GM12878 (cell line): ENCODE measurements around the gene PTGIS. TPM values are rescaled to one million over a fixed set of nuclear protein-coding genes. Genes with fewer than 3 reads are reported as not detected.

Experiments used
- ATAC-seq: fragments of 200-7000 bp; cut with Tn5 transposase; 3 replicates; pipeline ENCODE4 v1.9.1; 2020; ENCODE audit warnings: mild to moderate bottlenecking, moderate library complexity
- BruUV-seq: library from RNA; stranded (reverse); fragments of 400-500 nt; replicated peaks from 2 replicates; lab custom pipeline; 2021; lab: Mats Ljungman, UMichigan
- CTCF ChIA-PET: fragments of 300-600 bp; sonication (Branson Sonifier 250); formaldehyde crosslinking; extraction: SDS; loops from one replicate; lab custom pipeline; 2021; ENCODE audit warnings: inconsistent platforms; lab: Yijun Ruan, JAX
- POLR2A ChIA-PET: fragments of 350-600 bp; formaldehyde crosslinking; extraction: SDS; loops from one replicate; lab custom pipeline; 2021; ENCODE audit warnings: inconsistent platforms; lab: Charles Lee
- RAD21 ChIA-PET: fragments of 300-600 bp; sonication (Branson Sonifier 250); formaldehyde crosslinking; loops from one replicate; lab custom pipeline; 2023; ENCODE audit warnings: antibody characterized with exemption; ENCODE audit not compliant: unreplicated experiment; lab: Charles Lee
- SMC1A ChIA-PET: fragments of 300-600 bp; sonication (Branson Sonifier 250); formaldehyde crosslinking; loops from one replicate; lab custom pipeline; 2023; ENCODE audit not compliant: unreplicated experiment, uncharacterized antibody; lab: Charles Lee
- DNase-seq: peaks from one replicate; pipeline ENCODE4 v3.0.0-alpha.2; 2011; ENCODE audit warnings: low read depth, low spot score
- FAIRE-seq: peaks from 3 replicates; lab custom pipeline; 2011; peaks lifted over from hg19 to GRCh38; lab: Jason Lieb, UNC
- H2AFZ ChIP-seq: 2 replicates; pipeline ENCODE4 v1.6.0; 2011; ENCODE audit warnings: low read depth, low read length, control low read depth; ENCODE audit not compliant: control insufficient read depth
- H3K27ac ChIP-seq: 2 replicates; pipeline ENCODE4 v1.5.1; 2011; ENCODE audit warnings: control low read depth; ENCODE audit not compliant: control insufficient read depth, insufficient read depth
- H3K27me3 ChIP-seq, 2 experiments: replicated peaks in 1 of 2; 2 replicates each; pipeline versions ENCODE4 v1.6.0 to v1.6.1; 2011; ENCODE audit warnings: low read length in 1 of 2; ENCODE audit not compliant: control insufficient read depth in 2 of 2, insufficient read depth in 2 of 2
- H3K36me3 ChIP-seq, 2 experiments: 2 replicates each; pipeline ENCODE4 v1.5.1; 2011; ENCODE audit warnings: low read length in 1 of 2; ENCODE audit not compliant: control insufficient read depth in 2 of 2, insufficient read depth in 2 of 2
- H3K4me1 ChIP-seq: 2 replicates; pipeline ENCODE4 v1.6.1; 2011; ENCODE audit warnings: mild to moderate bottlenecking, low read length, moderate library complexity, mixed read lengths; ENCODE audit not compliant: control insufficient read depth, insufficient read depth
- H3K4me2 ChIP-seq: 2 replicates; pipeline ENCODE4 v1.6.0; 2011; ENCODE audit warnings: control low read depth; ENCODE audit not compliant: control insufficient read depth, insufficient read depth
- H3K4me3 ChIP-seq: fragments of 200-600 bp; sonication (generic); 2 replicates; pipeline ENCODE4 v1.5.1; 2016
- H3K79me2 ChIP-seq: 2 replicates; pipeline ENCODE4 v1.6.0; 2011; ENCODE audit warnings: low read length; ENCODE audit not compliant: control insufficient read depth, insufficient read depth
- H3K9ac ChIP-seq: 2 replicates; pipeline ENCODE4 v1.8.0; 2011; ENCODE audit warnings: low read length, control low read depth, mixed read lengths; ENCODE audit not compliant: control insufficient read depth, insufficient read depth
- H3K9me3 ChIP-seq: replicated peaks from 3 replicates; pipeline ENCODE4 v1.5.1; 2011; ENCODE audit warnings: mild to moderate bottlenecking, low read length; ENCODE audit not compliant: control insufficient read depth, insufficient read depth
- H4K20me1 ChIP-seq: 2 replicates; pipeline ENCODE4 v1.6.0; 2011; ENCODE audit not compliant: control insufficient read depth, insufficient read depth
- CHD1 ChIP-seq: IDR thresholded peaks from 2 replicates; pipeline ENCODE4 v1.6.1; 2012; ENCODE audit warnings: low read depth, low read length, improper control_type of control experiment
- JUND ChIP-seq: IDR thresholded peaks from 2 replicates; pipeline ENCODE4 v1.6.1; 2012; ENCODE audit warnings: low read depth, mild to moderate bottlenecking, low read length, improper control_type of control experiment, moderate library complexity
- MLLT1 ChIP-seq: fragments of 450-650 bp; IDR thresholded peaks from 2 replicates; pipeline ENCODE4 v1.6.1; 2016; ENCODE audit warnings: mild to moderate bottlenecking
- MYB ChIP-seq: fragments of 150-350 bp; IDR thresholded peaks from 2 replicates; pipeline ENCODE4 v1.6.1; 2014; ENCODE audit warnings: mild to moderate bottlenecking, low read depth, low read length, borderline replicate concordance
- PAX5 ChIP-seq: IDR thresholded peaks from 2 replicates; pipeline ENCODE4 v1.6.1; 2011; ENCODE audit warnings: low read depth, low read length, borderline replicate concordance
- POLR2AphosphoS5 ChIP-seq: IDR thresholded peaks from 2 replicates; pipeline ENCODE4 v1.6.1; 2011; ENCODE audit warnings: mild to moderate bottlenecking, low read length, inconsistent platforms
- RELA ChIP-seq: fragments of 450-650 bp; IDR thresholded peaks from 2 replicates; pipeline ENCODE4 v1.8.0; 2014; ENCODE audit warnings: borderline replicate concordance; ENCODE audit not compliant: partially characterized antibody
- REST ChIP-seq: IDR thresholded peaks from 2 replicates; pipeline ENCODE4 v1.6.1; 2012; ENCODE audit warnings: mild to moderate bottlenecking, low read depth, low read length
- SIN3A ChIP-seq: IDR thresholded peaks from 2 replicates; pipeline ENCODE4 v1.6.1; 2012; ENCODE audit warnings: low read depth, low read length, improper control_type of control experiment
- SRF ChIP-seq, 2 experiments: IDR thresholded peaks; 2 replicates each; pipeline ENCODE4 v1.6.1; 2011; ENCODE audit warnings: low read depth in 2 of 2, low read length in 2 of 2, mild to moderate bottlenecking in 1 of 2, moderate library complexity in 1 of 2
- TAF1 ChIP-seq: IDR thresholded peaks from 2 replicates; pipeline ENCODE4 v1.6.1; 2011; ENCODE audit warnings: mild to moderate bottlenecking, low read depth, low read length, borderline replicate concordance
- ZNF274 ChIP-seq: IDR thresholded peaks from one replicate; pipeline ENCODE4 v1.8.0; 2011; ENCODE audit not compliant: insufficient read length, insufficient read depth
- ZNF384 ChIP-seq: IDR thresholded peaks from 2 replicates; pipeline ENCODE4 v1.6.1; 2012; ENCODE audit warnings: low read depth, mild to moderate bottlenecking, low read length, improper control_type of control experiment, borderline replicate concordance
- WGBS: methylation state at CpG from one replicate; pipeline ENCODE4 v1.1.6; 2016; ENCODE audit warnings: low lambda C conversion rate; ENCODE audit not compliant: insufficient replicate concordance, insufficient coverage; ENCODE audit errors: missing lambda C conversion rate; 5-methylcytosine and 5-hydroxymethylcytosine counted together
- in situ Hi-C: fragments of 300-500 bp; cut with MboI; formaldehyde crosslinking; loops from 9 replicates; pipeline ENCODE4 v1.14.3; 2018; ENCODE audit warnings: mixed read lengths
- intact Hi-C: fragments of 100-400 bp; cut with micrococcal nuclease; formaldehyde crosslinking; loops from one replicate; pipeline ENCODE4 v1.14.2; 2022; ENCODE audit not compliant: unreplicated experiment
- polyA plus RNA-seq, 11 experiments: library from polyadenylated mRNA; depleted of rRNA in 4 of 11; unstranded in 6 of 11; stranded (reverse) in 5 of 11; fragments of >200 nt; fragmentation: Nextera tagmentation in 4 of 11; fragmentation: Illumina TruSeq in 1 of 11; extraction: Ambion mirVana in 4 of 11; extraction: Trizol in 1 of 11; gene quantifications; 1 replicate in 1 of 11; 2 replicates in 10 of 11; pipeline versions ENCODE4 v1.2.1 to v1.2.3, GENCODE V29; 2011 to 2016; ENCODE audit warnings: inconsistent platforms in 2 of 11, missing spikeins in 2 of 11, low read depth in 1 of 11
- total RNA-seq, 4 experiments: library from RNA; depleted of rRNA in 3 of 4; stranded (reverse); fragments of >200 nt in 3 of 4; fragmentation: Illumina TruSeq in 1 of 4; extraction: Trizol in 1 of 4; gene quantifications; 2 replicates each; pipeline versions ENCODE4 v1.2.1 to v1.2.3, GENCODE V29; 2013 to 2021

PTGIS gene
- total and polyA plus RNA-seq, 10 of the 15 experiments (the other 5 are each of a cell fraction or from before 2014, with no cell fraction given), result 0.10 TPM; not detected in 9

GRCh38 chr20:49505518-49505917 is 62.4 kb downstream of the PTGIS start:
- in situ Hi-C loops (loop anchor here (25.0 kb wide), 1 partner anchor 168 kb away; no protein-coding TSS in a partner anchor), intact Hi-C loops (no loop called here)
- ChIA-PET SMC1A (no interaction called here), CTCF (interaction anchor here (0.8 to 3.8 kb wide), 6 partner anchors 30 to 863 kb away, joined by 3 to 22 read pairs (median 3); no protein-coding TSS in a partner anchor), RAD21 (no interaction called here), POLR2A (interaction anchor here (0.5 kb wide), 1 partner anchor 483 kb away, joined by 6 read pairs; no protein-coding TSS in a partner anchor)
- H2AFZ ChIP-seq, result no peak overlapping the region
- H3K9me3 ChIP-seq, result no peaks in the 10 kb centered on the region; the same call in 2 of the 3 replicates
- H3K9ac ChIP-seq, result no peak overlapping the region
- no peaks in the 10 kb centered on the region for H3K36me3 ChIP-seq
- H3K27ac ChIP-seq, result no peak overlapping the region
- H3K4me3 ChIP-seq, result no peak overlapping the region
- ATAC-seq (no peak), DNase-seq (no peak), FAIRE-seq (no peak)
- H3K4me1 ChIP-seq, result no peaks in the 10 kb centered on the region
- H4K20me1 ChIP-seq, result no peaks in the 10 kb centered on the region
- H3K79me2 ChIP-seq, result no peaks in the 10 kb centered on the region
- H3K27me3 ChIP-seq, result peaks cover 0 to 4% of the 10 kb centered on the region in 2 experiments; a peak in 2 of 4 replicates
- TF ChIP-seq ZNF384 (no peak), PAX5 (0 out of 2 replicates have a peak, but pooled peaks have one; percentile 13), MYB (no peak)
- no peak overlapping the region for H3K4me2 ChIP-seq
- BruUV-seq, result no TSS peak
- WGBS, result 0% methylated on average over 8 of the region's 9 CpGs

DNA sequence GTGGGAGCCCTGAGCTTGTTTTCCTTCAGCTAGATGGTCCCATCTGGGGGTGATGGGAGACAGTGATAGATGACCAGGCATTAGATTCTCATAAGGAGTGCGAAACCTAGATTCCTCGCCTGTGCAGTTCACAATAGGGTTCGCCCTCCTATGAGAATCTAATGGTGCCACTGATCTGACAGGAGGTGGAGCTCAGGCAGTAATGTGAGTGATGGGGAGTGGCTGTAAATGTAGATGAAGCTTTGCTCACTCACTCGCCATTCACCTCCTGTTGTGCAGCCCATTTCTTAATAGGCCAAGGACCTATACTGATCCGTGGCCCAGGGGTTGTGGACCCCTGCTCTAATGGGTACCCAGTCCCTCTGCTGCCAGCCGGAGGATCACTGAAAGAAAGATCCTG is 64.8 kb downstream of the PTGIS start:
- 27% methylated on average over 6 of the region's 6 CpGs for WGBS
- Histone ChIP-seq H3K4me1 (no peaks in the 10 kb centered on the region), H3K9me3 (no peaks in the 10 kb centered on the region; the same call in 2 of the 3 replicates), H3K27me3 (peaks cover 0 to 4% of the 10 kb centered on the region in 2 experiments; a peak in 2 of 4 replicates), H3K4me2 (no peak overlapping the region), H3K79me2 (no peaks in the 10 kb centered on the region), H3K4me3 (no peak overlapping the region), H3K36me3 (no peaks in the 10 kb centered on the region), H3K9ac (no peak overlapping the region), H2AFZ (no peak overlapping the region), H3K27ac (no peak overlapping the region), H4K20me1 (no peaks in the 10 kb centered on the region)
- ChIA-PET RAD21 (no interaction called here), POLR2A (no interaction called here), CTCF (no interaction called here), SMC1A (no interaction called here)
- ATAC-seq (no peak), DNase-seq (no peak), FAIRE-seq (no peak)
- intact Hi-C loops, result no loop called here
- BruUV-seq, result no TSS peak
- in situ Hi-C loops, result loop anchor here (25.0 kb wide), 1 partner anchor 166 kb away; no protein-coding TSS in a partner anchor
- TF ChIP-seq JUND, result no peak
- no peak for TF ChIP-seq MLLT1
- no peak for TF ChIP-seq CHD1
- no peak for TF ChIP-seq REST
- TF ChIP-seq POLR2AphosphoS5, result no peak
- TF ChIP-seq SIN3A, result no peak
- no peak for TF ChIP-seq TAF1
- TF ChIP-seq RELA, result no peak
- no peak for TF ChIP-seq ZNF274
- no peak for TF ChIP-seq SRF (IDR thresholded peaks at IDR 0.05; ENCODE audit: low read depth in 2 of 2, low read length in 2 of 2)
